Small intestine (tissue), 7 donors: ENCODE data around the gene PROZ. TPM values are rescaled to one million over a fixed set of nuclear protein-coding genes. Genes with fewer than 3 reads are reported as not detected.

Source experiments
- DNase-seq, 2 donors: peaks; one replicate each; pipeline versions ENCODE4 v3.0.0 to v3.0.0-alpha.2; 2013
- FAIRE-seq: peaks from 2 replicates; lab custom pipeline; 2012; peaks lifted over from hg19 to GRCh38; lab: Jason Lieb, UNC
- H3K27ac ChIP-seq, 3 donors: one replicate each; pipeline ENCODE4 v1.5.1; 2013; ENCODE audit warnings: low read length in 2 of 3, mild to moderate bottlenecking in 2 of 3, control low read depth in 1 of 3, inconsistent platforms in 1 of 3, low read depth in 1 of 3, moderate library complexity in 1 of 3
- H3K27me3 ChIP-seq, 3 donors: one replicate each; pipeline ENCODE4 v1.6.1; 2013; ENCODE audit warnings: low read length in 3 of 3, inconsistent platforms in 1 of 3; ENCODE audit not compliant: control insufficient read depth in 3 of 3, insufficient read depth in 3 of 3
- H3K36me3 ChIP-seq, 3 donors: one replicate each; pipeline ENCODE4 v1.6.1; 2013; ENCODE audit warnings: low read length in 3 of 3, inconsistent platforms in 1 of 3, low read depth in 1 of 3, mild to moderate bottlenecking in 1 of 3, moderate library complexity in 1 of 3; ENCODE audit not compliant: control insufficient read depth in 3 of 3, insufficient read depth in 2 of 3
- H3K4me1 ChIP-seq, 3 donors: one replicate each; pipeline ENCODE4 v1.6.1; 2013; ENCODE audit warnings: low read length in 2 of 3, inconsistent platforms in 1 of 3, low read depth in 1 of 3, mild to moderate bottlenecking in 1 of 3, moderate library complexity in 1 of 3; ENCODE audit not compliant: control insufficient read depth in 3 of 3, insufficient read depth in 2 of 3
- H3K4me3 ChIP-seq, 3 donors: one replicate each; pipeline ENCODE4 v1.5.1; 2013; ENCODE audit warnings: low read length in 3 of 3, control low read depth in 1 of 3, inconsistent platforms in 1 of 3, low read depth in 1 of 3, mild to moderate bottlenecking in 1 of 3, moderate library complexity in 1 of 3
- H3K9me3 ChIP-seq, 2 donors: one replicate each; pipeline ENCODE4 v1.6.1; 2013; ENCODE audit warnings: low read depth in 1 of 2, low read length in 1 of 2; ENCODE audit not compliant: control insufficient read depth in 2 of 2, insufficient read depth in 1 of 2
- WGBS, 3 donors: extraction: QIAGEN DNeasy Blood & Tissue Kit; methylation state at CpG; one replicate each; pipeline ENCODE4 v1.1.7; 2013; 5-methylcytosine and 5-hydroxymethylcytosine counted together
- polyA plus RNA-seq, 4 donors: library from polyadenylated mRNA; stranded (reverse) in 3 of 4; unstranded in 1 of 4; fragments of 200-250 nt in 3 of 4; fragments of 120-200 nt in 1 of 4; gene quantifications; one replicate each; pipeline versions ENCODE4 v1.2.1 to v1.2.3, GENCODE V29; 2013
- donor health status: healthy with polysubstance abuse.
- donor health status: control.
- donor health status: control.
- donor health status: Bipolar disorder and iron deficiency.
- donor health status: healthy.

The PROZ gene
- polyA plus RNA-seq, 4 donors: 0.84 TPM; not detected in 3

GRCh38 chr13:113178896-113179167 is 20.4 kb downstream of the PROZ start:
- no peak for DNase-seq
- no peak overlapping the region for H3K27ac ChIP-seq
- H3K4me1 ChIP-seq: no peaks in the 10 kb centered on the region
- no peak overlapping the region for H3K4me3 ChIP-seq
- peaks cover 14 to 61% (median 22%) of the 10 kb centered on the region in 3 donors for H3K36me3 ChIP-seq
- H3K27me3 ChIP-seq: no peaks in the 10 kb centered on the region
- H3K9me3 ChIP-seq: no peaks in the 10 kb centered on the region
- 82 to 98% (median 91%) methylated on average over 3 of the region's 3 CpGs for WGBS, 3 donors
- no peak for FAIRE-seq

- Histone ChIP-seq H3K27me3 (no peaks in the 10 kb centered on the region), H3K36me3 (peaks cover 14 to 60% (median 23%) of the 10 kb centered on the region in 3 donors), H3K4me3 (no peak overlapping the region), H3K27ac (peak overlapping the region in 1 of 3 donors; percentile 2), H3K4me1 (no peaks in the 10 kb centered on the region), H3K9me3 (no peaks in the 10 kb centered on the region)
- DNase-seq (no peak), FAIRE-seq (no peak)
- 87 to 93% (median 92%) methylated on average over 28 of the region's 28 CpGs for WGBS, 3 donors
Observed at GRCh38 chr13:113179374-113180230, 21.2 kb downstream of the PROZ start.

- H3K27ac ChIP-seq: no peak overlapping the region
- WGBS, 3 donors: 74 to 85% (median 83%) methylated on average over 4 of the region's 4 CpGs
- no peaks in the 10 kb centered on the region for H3K4me1 ChIP-seq
- H3K9me3 ChIP-seq: no peaks in the 10 kb centered on the region
- peaks cover 14 to 56% (median 15%) of the 10 kb centered on the region in 3 donors for H3K36me3 ChIP-seq
- no peak for DNase-seq
- no peaks in the 10 kb centered on the region for H3K27me3 ChIP-seq
- FAIRE-seq: no peak
- no peak overlapping the region for H3K4me3 ChIP-seq
Observed at GRCh38 chr13:113182046-113182445, 23.6 kb downstream of the PROZ start.

- no peaks in the 10 kb centered on the region for H3K9me3 ChIP-seq
- H3K27ac ChIP-seq: no peak overlapping the region
- no peak overlapping the region for H3K4me3 ChIP-seq
- no peaks in the 10 kb centered on the region for H3K4me1 ChIP-seq
- DNase-seq: no peak
- peaks cover 7 to 59% (median 10%) of the 10 kb centered on the region in 3 donors for H3K36me3 ChIP-seq
- WGBS, 3 donors: 85 to 88% (median 87%) methylated on average over 14 of the region's 14 CpGs
- H3K27me3 ChIP-seq: no peaks in the 10 kb centered on the region
- FAIRE-seq: no peak
Observed at GRCh38 chr13:113183450-113184129, 25.1 kb downstream of the PROZ start.

- no peak for FAIRE-seq
- H3K36me3 ChIP-seq: peaks cover 3 to 55% (median 9%) of the 10 kb centered on the region in 3 donors
Observed at GRCh38 chr13:113184568-113185440, 26.4 kb downstream of the PROZ start.

GRCh38 chr13:113186061-113186900 is 27.8 kb downstream of the PROZ start:
- FAIRE-seq (no peak), DNase-seq (no peak)
- Histone ChIP-seq H3K4me1 (no peaks in the 10 kb centered on the region), H3K27me3 (no peaks in the 10 kb centered on the region), H3K9me3 (no peaks in the 10 kb centered on the region), H3K27ac (peak overlapping the region in 1 of 3 donors; percentile 55), H3K36me3 (peaks cover 3 to 52% (median 8%) of the 10 kb centered on the region in 3 donors), H3K4me3 (no peak overlapping the region)
- WGBS, 3 donors: 72 to 81% (median 74%) methylated on average over 12 to 13 of the region's 13 CpGs

More at GRCh38 chr13:113184568-113185440, 26.4 kb downstream of the PROZ start:
- Histone ChIP-seq H3K4me1 (no peaks in the 10 kb centered on the region), H3K9me3 (no peaks in the 10 kb centered on the region), H3K27ac (peak overlapping the region in 1 of 3 donors; percentile 2), H3K27me3 (no peaks in the 10 kb centered on the region), H3K4me3 (no peak overlapping the region)
- 83 to 88% (median 84%) methylated on average over 22 of the region's 22 CpGs for WGBS, 3 donors
- DNase-seq: no peak

GRCh38 chr13:113187263-113187669 is 28.8 kb downstream of the PROZ start:
- peak in 1 of 2 donors; percentile 75 for DNase-seq
- peak overlapping the region in 1 of 3 donors; percentile 22 for H3K27ac ChIP-seq
- WGBS, 3 donors: 55 to 71% (median 70%) methylated on average over 9 of the region's 9 CpGs

More at GRCh38 chr13:113187263-113187669, 28.8 kb downstream of the PROZ start:
- Histone ChIP-seq H3K9me3 (no peaks in the 10 kb centered on the region), H3K4me1 (no peaks in the 10 kb centered on the region), H3K4me3 (no peak overlapping the region), H3K36me3 (peaks cover 3 to 53% (median 8%) of the 10 kb centered on the region in 3 donors), H3K27me3 (no peaks in the 10 kb centered on the region)
- no peak for FAIRE-seq
